Putamen (tissue), 1 donor: Measurements from ENCODE around the gene AMOT.

Experiments used
- DNase-seq: peaks from one replicate; pipeline ENCODE4 v3.0.0-alpha.2; 2016; ENCODE audit warnings: low spot score

AMOT gene

DNA sequence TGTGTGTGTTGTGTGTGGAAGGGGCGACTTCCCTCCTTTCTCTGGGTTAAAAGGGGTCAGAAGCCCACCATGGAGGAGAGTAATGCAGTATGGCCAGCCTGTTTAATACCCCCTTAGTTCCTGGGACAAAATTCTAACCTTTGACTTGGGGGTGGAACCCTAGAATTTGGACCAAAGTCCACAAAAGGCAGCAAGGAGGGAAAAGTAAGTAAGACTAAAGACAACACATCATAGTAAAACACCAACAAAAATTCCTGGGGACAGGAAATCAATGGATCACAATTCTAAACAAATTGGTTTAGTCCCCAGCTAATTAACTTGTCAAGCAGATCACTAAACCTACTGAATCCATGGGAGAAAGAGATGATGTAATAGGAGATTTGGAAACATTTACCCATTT lies 3.1 kb downstream of the AMOT start:
- DNase-seq, result no peak

DNA sequence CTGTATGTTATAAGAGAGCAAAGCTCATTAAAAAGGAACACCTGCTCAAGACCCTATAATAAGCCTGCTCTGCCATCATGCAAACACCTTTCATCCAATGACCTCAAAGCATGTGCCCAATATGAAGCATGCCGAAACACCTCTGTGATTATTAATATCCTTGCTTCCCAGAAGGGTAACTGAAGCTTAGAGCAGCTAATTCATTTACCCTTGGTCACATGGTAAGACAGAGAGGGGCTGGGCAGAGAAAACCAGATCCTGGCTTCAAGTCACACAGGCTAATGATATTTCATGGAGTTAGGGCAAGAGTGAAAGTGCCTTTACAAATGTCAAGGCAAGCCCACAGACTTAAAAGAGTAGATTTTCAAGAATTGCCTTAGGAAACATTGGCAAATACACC lies 5.6 kb downstream of the AMOT start:
- no peak for DNase-seq

DNA sequence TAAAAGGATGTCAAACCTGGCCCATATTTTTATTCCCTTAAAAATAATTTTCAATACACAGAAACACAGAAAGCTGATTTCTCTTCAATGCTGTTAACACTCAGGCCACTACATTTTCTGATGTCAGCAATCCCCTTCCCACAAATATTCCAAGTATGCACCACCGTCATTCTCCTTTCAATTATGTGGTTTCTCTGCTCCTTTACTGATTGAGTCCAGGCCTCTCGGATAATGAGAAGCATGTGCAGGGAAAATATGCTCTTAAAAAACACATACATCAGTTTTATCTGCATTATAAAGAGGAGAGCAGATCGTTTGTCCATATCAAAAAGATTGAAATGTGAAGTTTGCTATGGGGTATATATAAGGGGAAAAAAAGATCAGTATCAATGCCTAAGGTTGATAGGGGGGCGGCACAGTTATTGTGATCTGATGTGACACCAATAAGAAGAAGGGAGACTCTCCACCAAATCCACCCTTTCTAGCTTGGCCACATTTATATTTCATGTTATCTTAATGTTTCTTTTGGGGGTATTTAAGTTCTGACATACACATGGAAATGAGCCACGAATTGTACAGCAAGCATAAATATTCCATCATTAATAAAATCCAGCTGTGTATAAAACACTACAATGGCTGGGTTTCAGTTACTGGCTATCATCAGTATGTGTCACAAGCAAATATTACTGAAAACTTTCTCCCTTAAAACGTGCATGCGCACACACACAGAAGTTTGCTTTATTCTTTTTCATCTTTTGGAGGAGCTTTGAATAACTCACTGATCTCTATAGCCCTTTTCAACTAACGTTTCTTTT lies 6.4 kb downstream of the AMOT start:
- DNase-seq, result no peak

DNA sequence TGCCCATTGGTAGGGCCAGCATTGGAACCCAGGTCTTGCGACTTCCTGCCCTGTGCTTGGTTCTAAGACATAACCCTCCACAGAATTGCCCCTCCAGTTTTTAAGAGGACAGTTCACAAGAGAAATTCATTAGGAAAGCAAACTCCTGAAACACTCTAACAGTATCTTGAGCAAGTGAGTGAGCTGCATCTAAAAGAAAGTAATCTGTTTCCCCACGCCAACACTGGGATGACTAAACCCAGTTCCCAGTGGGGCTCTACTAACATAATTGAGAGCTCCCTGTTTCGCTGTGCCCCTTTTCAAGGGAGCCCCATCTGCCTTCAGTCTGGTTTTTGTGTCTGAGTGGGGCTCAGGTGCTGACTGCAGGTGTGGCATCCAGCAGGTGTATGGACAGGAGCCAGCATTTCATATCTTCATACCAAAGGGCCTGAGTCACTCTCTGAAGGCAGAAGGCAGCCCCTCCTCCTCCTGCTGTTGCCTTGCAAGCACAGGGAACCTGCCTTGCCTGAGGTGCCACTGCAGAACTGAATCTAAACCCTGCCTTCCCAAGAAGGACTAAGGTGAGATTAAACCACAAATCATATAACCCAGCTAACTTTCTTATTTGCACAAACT lies 8.0 kb downstream of the AMOT start:
- DNase-seq, result no peak

DNA sequence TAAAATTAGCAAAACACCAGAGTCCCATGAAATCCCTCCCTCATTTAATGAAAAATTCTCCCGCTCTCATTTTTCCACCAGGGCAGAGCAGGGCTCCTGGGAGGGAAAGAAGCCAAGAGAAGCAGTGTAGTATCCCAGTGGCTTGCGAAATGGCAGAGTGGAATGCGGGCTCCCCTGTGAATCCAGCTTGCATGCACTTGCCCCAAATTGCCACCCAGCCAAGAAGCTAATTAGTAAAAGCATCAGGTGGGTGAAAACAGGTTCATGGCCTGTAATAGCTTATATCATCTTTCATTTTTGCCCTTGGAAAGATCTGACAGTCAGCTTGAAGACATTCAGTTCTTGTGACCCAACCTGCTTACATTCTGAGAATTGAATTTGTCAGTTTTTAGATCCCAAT lies 10.1 kb downstream of the AMOT start:
- no peak for DNase-seq

DNA sequence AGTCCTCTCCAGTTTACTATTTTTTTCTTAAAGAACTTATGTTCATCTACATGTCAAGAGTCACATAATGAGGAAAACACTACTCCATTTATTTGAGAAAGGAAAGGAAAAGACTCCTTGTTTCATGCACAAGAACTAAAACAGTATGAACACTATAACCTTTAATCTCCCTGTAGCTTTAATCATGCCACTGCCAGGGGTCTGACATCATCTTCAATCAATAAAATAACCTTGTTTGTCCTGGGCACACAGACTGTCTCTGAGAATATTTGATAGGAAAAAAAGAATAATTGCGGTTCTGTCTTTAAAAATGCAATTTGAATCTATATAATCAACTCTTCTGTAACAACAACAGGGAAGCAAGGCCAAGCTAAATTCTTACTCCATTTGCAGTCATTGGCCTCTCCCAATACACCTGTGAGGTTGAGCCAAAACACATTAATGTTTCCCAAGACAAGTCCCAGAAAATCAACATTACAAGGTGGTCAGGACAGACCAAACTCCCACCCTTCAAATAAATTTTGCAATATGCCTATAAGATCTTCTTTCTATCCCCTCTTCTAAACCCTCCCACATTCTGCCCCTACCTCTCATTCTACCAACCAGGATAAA lies 13.2 kb downstream of the AMOT start:
- DNase-seq, result no peak

DNA sequence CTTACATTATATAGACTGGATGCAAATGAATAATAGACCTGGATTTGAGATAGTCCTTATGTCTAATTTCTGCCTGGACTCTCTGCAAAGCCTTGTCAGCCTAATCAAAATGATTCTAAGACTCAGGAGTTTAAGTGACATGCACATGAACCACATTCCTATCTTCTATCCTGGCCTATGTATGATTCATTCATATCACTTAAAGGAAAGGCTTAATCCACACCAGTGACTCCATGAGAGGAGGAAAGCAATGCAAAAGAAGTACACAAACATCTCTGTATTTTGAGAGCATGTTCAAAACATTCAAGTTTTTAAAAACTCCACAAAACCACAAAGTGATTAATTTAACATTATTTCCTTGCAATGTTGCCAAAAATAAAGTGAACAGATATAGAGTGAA lies 14.6 kb downstream of the AMOT start:
- no peak for DNase-seq

DNA sequence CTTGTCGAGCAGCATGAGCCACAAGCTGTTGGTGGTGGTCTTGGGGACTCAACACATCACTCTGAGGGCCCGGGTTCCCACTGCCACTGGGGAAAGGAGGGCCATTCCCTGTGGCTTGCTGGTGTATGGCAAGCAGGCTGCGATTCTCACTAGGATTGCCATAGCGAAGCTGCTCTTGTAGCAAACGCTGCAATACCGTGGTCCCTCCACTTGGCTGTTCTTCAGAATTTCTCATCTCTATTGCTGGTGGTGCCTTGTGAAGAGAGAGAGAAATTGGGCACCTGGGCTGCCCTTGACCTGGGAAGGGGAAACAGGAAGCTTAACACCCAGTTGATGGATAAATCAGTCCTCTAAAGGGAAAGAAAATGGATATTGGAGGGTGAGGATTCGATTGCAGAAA lies 17.7 kb downstream of the AMOT start:
- no peak for DNase-seq

DNA sequence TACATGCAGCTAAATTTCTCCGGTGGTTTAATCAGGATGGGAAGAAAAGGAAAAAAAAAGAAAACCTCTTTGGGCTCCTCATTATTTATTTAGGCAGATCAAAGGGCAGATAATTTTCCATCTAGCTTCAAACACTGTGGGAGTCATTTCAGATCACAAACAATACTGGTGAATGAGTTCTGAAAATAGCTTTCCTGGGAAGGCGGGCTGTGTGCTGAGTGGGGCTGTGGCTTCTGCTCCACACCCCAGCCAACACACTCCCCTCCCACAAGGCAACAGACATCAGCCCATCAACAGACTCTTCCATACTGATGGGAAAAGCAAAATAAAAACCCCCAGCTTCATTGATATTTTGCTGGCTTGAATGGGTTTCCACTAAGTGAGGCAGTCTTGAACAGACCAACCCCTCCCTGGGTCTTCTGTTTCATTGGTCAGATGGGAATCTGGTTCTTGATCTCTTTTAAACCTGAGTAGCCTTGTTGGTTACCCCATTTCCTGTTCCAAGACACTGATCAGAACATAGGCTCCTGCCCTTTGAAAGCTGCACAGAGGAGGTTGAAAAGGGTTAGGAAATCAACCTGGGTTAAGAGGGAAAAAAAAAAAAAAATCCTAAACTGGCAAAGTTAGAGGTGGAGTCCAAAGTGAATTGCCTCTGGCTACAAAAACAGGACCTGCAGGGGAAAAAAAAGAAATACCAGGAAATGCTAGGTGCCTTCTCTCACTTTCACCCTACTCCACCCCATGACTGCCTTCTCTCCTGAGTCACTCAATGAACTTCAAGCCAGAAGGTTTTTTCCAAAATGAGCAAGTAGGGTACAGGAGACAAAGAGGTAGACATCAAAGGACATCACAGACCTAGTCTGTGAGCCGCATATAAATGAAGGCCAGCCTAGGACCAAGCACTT lies 20.0 kb downstream of the AMOT start:
- DNase-seq, result no peak

DNA sequence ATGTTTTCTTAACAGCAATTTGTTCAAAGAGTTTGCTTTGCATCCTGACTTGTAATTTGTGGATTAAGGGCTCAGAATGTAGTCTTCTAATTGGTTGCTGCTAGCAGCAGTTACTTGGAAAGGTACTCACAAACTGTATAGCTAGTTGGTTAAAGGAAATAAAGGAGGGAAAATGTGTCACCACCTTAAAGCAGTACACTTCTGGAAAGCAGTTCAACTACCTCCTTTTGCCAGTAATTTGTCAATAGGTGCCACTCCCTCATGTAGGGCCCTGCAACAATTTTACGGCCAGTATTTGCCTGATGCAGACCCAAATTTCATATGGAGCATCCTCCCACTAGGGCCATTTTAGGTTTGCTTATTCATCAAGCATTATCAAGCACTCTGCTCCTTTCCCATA lies 20.8 kb downstream of the AMOT start:
- no peak for DNase-seq

DNA sequence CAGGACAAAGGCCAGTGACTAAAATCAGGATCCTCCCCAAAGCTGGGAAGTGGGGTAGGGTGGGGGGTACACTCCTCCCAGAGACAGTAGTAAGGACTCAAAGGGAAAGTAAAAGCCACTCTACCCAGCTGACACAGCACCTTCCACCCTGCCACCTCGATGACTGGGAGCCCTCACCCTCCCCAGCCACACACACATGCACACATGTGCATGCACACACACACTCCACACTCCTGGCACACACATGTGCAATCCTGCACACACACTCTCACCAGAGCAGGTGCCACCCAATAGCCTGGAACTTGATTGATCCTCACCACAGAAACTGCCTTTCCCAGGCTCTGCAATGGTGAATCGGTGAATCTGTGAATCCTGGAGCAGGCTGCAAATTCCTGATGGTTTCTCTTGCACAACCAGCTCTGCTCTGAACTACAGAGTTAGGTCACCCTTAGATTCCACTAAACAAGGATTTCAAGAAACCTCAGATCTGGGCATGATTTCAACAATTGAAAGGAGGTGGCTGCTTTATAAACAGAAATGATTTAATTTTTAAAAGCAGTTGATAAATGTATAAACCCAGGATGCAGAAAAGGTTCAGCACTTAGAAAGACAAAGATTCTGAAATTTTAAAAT lies 21.5 kb downstream of the AMOT start:
- no peak for DNase-seq

DNA sequence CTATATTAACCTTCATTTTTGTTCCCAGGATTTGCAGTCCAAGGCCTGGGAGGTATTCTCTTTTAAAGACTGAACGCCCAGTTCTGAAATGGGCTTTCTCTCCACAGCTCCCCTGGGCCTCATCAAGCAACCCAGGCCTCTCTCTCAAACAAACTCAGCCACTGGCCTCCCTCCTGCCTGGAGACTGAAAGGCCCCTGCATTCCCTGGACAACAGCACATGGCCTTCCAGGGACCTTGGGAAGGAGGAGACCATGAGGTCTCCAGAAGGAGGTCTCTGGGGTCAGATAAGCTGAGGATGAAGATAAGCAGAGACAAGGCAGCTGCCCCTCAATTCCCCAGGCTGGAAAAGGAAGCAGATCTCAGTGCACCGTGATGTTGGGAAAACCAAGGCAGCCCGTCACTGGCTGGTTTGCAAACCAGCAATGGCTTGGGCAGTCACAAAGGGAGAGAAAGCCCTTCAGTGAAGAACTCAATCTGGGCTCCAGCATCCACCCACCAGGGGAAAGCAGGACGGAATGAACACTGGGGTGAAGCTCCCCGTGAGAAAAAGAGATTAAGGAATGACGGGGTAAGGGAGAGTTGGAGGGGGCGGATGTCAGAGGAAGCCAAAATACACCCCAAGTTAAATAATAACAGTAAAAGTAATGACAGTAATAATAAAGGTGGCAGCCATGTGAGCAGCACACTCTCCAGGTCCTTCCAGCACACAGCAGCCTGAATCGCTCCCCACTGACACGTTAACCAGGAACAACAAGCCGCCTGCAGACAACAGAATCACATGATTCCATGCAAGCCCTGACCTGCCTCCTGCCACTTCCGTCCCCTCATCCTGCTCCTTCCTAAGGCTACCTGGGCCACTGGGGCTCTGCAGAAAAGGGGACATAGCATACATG lies 22.3 kb downstream of the AMOT start:
- DNase-seq, result no peak

DNA sequence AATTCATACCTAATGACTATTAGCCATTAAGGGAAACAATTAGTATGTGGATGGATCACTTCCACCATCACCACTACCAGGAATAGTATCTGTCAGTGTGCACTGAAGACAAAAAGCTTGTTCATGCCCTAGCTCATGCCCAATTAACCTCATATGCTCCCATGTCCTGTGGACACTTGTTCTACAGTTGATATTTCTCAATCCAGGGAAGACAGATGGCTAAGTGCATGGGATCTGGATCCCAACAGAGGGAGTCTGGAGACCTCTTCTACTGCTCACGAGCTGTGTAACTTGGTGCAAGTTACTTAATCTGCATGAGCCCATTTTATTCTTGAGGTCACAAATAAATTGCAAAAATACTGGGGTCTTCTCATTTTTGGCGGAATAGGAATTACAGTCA lies 23.7 kb downstream of the AMOT start:
- DNase-seq, result no peak

DNA sequence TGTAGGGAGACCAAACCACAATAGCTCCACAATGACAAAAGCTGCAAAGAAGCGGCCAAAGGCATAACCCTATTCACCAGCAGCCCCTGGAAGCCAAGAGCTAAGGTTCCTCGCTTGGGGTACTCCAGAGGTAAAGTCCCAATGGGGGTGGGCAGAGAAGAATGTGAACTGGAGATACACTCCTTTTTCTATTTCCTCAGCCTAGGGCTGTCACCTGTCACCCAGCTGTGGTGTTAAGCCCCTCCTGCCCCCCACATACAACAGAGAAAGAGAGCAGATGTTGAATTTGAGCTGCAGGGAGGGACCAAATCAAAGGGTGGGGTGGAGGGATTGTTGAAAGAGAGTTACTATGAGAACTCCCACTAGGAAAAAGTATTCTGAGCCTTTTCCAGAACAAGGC lies 26.1 kb downstream of the AMOT start:
- no peak for DNase-seq

DNA sequence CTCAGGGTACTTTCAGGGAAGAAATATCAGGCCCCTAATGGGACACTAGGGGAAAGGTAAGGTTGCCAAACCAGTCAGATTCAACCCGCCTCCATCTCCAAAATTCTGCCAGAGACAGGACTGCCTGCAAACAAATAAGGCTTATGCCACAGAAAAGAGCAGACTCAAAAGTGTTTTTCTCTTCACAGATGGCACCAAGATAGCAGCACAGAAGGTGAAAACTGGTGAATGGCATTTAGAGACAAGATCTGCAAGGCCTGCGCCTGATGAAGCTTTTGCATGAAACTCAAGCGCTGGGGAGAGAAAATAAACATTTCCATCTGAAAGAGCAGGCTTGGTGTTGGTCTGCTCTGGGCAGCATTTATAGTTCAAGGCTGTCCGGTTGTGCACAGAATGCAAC lies 27.9 kb downstream of the AMOT start:
- no peak for DNase-seq

DNA sequence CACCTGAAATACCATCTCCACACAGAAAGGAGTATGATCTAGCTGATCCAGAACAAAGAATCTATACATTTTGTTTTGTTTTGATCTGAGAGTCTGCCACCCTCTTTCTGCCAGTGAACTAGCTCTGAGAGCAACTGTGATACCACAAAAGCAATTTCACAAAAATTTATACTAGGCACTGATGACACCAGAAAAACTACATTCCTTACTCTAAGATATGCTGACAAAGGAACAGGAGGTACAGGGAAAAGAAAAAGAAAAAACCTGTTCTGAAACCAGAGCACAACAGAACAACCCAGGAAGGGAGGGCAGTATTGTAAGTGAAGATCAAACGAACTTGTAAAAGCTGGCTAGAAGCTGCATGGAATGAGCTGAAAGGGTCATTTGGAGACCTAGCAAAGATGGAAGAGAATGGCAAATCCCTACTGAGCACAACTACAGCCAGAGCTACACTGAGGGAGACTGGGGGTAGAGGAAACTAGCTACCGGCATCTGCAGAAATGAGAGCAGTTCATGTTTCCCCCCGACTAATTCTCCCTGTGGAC lies 31.9 kb downstream of the AMOT start:
- DNase-seq, result no peak

DNA sequence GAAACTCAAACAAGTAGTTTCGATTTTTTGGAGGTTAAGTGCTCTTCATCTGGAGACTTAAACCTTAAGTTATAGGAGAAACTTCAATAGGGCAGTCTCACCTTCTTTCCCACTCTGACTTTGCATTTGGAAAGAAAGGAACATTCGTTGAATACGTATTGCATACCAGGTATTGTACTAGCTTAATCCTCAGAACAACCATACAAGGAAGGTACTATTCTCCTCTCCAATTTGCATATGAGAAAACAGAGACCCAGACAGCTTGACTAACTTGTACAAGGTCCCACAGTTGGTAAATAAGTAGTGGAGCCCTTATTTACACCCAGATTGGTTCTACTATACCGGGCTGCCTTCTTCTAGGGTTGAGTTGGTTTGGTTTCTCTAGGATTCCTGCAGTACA lies 32.6 kb downstream of the AMOT start:
- no peak for DNase-seq

DNA sequence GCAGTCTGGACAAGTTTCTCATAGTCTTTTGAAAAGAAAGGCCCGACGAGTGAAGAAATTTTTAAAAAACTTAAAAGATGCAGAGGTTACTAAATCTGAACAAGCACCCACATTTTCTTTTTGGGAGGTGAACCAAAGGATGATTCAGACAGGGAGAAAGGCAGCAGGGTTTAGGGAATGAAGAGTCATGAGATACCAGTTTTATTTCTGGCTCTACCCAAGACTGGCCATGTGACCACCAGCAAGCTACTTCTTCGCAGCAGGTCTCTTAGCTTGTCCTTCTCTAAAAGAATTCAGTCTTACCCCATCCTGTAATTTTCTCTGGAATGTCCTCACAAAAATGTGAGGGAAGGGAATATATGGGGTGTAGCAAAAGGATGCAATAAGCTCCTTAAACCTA lies 37.6 kb downstream of the AMOT start:
- DNase-seq, result no peak

DNA sequence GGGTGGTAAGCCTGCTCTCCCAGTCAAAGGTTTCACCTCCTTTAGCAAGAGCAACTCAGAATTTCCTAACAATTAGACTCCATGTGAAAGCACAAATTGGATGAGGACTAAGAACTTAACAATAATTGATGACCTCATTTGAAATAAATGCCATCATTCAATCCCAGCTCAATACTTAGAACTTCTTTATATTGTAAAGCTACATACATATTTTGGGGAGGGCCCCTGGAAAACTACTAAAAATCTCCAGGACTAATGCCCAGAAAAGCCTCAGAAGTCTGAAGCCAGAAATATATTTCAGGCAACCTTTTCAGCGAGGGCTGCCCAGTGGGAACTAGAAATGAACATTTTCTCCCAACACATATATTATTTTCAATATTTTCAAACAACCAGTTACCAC lies 38.1 kb downstream of the AMOT start:
- DNase-seq, result no peak

DNA sequence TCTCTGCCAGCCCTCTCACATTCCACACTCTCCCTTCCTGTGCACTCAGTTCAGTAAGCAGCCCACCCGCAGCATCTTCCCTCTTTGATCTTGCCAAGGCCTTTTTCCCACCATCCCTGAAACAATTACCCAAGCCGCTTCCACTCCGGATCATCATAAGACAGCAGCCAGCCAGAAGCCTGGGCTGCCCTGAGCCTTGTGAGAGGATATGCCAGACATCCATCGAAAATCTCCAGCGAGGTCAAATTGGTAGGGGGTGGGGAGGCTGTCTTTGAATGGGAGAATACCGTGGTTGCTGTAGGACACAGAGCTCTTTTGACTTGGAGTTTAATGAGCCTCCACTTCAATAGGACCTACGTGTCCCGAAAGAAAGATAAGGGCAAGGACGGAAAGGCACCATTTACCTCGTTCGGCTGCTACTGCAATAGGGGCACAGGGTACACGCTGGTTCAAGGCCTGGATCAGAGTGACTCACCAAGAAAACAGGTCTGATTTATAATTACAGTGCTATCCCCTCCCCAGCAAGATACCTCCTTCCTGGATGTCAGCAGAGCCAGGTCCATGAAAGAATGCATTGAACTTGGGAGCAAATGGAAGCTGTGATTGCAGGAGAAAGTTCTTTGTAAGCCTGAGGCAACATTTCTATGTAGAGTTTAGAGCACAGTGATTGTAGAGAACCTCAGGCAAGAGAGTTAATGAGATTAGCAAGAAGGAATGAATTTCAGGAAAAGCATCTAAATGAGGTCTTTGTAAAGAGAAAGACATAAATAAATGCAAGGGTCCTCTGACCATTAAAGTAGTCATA lies 39.5 kb downstream of the AMOT start:
- no peak for DNase-seq
